ENCODE measurements around the gene R3HDM1.

GRCh38 chr2:135620198-135620597 lies 88.9 kb downstream of the R3HDM1 start:
- TF ChIP-seq, protein P1, sequence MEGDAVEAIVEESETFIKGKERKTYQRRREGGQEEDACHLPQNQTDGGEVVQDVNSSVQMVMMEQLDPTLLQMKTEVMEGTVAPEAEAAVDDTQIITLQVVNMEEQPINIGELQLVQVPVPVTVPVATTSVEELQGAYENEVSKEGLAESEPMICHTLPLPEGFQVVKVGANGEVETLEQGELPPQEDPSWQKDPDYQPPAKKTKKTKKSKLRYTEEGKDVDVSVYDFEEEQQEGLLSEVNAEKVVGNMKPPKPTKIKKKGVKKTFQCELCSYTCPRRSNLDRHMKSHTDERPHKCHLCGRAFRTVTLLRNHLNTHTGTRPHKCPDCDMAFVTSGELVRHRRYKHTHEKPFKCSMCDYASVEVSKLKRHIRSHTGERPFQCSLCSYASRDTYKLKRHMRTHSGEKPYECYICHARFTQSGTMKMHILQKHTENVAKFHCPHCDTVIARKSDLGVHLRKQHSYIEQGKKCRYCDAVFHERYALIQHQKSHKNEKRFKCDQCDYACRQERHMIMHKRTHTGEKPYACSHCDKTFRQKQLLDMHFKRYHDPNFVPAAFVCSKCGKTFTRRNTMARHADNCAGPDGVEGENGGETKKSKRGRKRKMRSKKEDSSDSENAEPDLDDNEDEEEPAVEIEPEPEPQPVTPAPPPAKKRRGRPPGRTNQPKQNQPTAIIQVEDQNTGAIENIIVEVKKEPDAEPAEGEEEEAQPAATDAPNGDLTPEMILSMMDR (IDR thresholded peaks at IDR 0.05; ENCODE audit: insufficient read depth, low read length, poor library complexity, severe bottlenecking): no peak
- no peak for TF ChIP-seq EZH2phosphoT487 (conservative IDR thresholded peaks at IDR 0.05; ENCODE audit: low read length)
